Endothelial cell of umbilical vein (primary cell): ENCODE data around the gene PEX7. TPM values are rescaled to one million over a fixed set of nuclear protein-coding genes. Genes with fewer than 3 reads are reported as not detected.
A peak's percentile ranks its signal among the peaks of the same experiment; 100 is the strongest.

Source experiments
- BruUV-seq: library from RNA; stranded (reverse); fragments of 400-500 nt; replicated peaks from 2 replicates; lab custom pipeline; 2021; lab: Mats Ljungman, UMichigan
- CTCF ChIA-PET: fragments of 300-600, 350-600 bp; sonication (Branson Sonifier 250); formaldehyde crosslinking; loops from one replicate; lab custom pipeline; 2021; ENCODE audit warnings: antibody characterized with exemption, inconsistent platforms; lab: Charles Lee
- POLR2A ChIA-PET: fragments of 300-600, 350-600 bp; sonication (Branson Sonifier 250); formaldehyde crosslinking; loops from one replicate; lab custom pipeline; 2021; ENCODE audit warnings: antibody characterized with exemption, inconsistent platforms; lab: Charles Lee
- DNase-seq: peaks from one replicate; pipeline ENCODE4 v3.0.0-alpha.2; 2011; ENCODE audit warnings: low read depth, low spot score
- FAIRE-seq: peaks from 2 replicates; lab custom pipeline; 2011; peaks lifted over from hg19 to GRCh38; lab: Jason Lieb, UNC
- H2AFZ ChIP-seq: 2 replicates; pipeline ENCODE4 v1.6.0; 2012; ENCODE audit warnings: low read depth, low read length, control low read depth, inconsistent platforms
- H3K27ac ChIP-seq: 2 replicates; pipeline ENCODE4 v1.5.1; 2011; ENCODE audit warnings: low read depth, mild to moderate bottlenecking, control low read depth, low read length, moderate library complexity; ENCODE audit not compliant: insufficient read depth
- H3K27me3 ChIP-seq, 2 experiments: 2 replicates each; pipeline versions ENCODE4 v1.6.0 to v1.6.1; 2011; ENCODE audit warnings: low read length in 2 of 2, mixed read lengths in 1 of 2; ENCODE audit not compliant: control insufficient read depth in 2 of 2, insufficient read depth in 2 of 2
- H3K36me3 ChIP-seq, 2 experiments: 2 replicates in 1 of 2; 3 replicates in 1 of 2; pipeline ENCODE4 v1.5.1; 2011; ENCODE audit warnings: low read length in 2 of 2, mild to moderate bottlenecking in 1 of 2, moderate library complexity in 1 of 2; ENCODE audit not compliant: control insufficient read depth in 2 of 2, insufficient read depth in 2 of 2; ENCODE audit errors: extremely low read depth in 1 of 2
- H3K4me1 ChIP-seq: 3 replicates; pipeline ENCODE4 v1.5.1; 2011; ENCODE audit warnings: mild to moderate bottlenecking, low read length; ENCODE audit not compliant: control insufficient read depth, insufficient read depth; ENCODE audit errors: extremely low read depth
- H3K4me2 ChIP-seq: 2 replicates; pipeline ENCODE4 v1.6.1; 2011; ENCODE audit warnings: low read length, control low read depth, mixed read lengths; ENCODE audit not compliant: insufficient read depth
- H3K4me3 ChIP-seq, 3 experiments: fragments of 200-600 bp in 1 of 3; sonication (generic), shearing (Covaris generic) in 1 of 3; replicated peaks in 1 of 3; 2 replicates each; pipeline ENCODE4 v1.5.1; 2011 to 2016; ENCODE audit warnings: control low read depth in 3 of 3, low read length in 3 of 3, mild to moderate bottlenecking in 2 of 3, inconsistent platforms in 1 of 3, low read depth in 1 of 3, moderate library complexity in 1 of 3; ENCODE audit not compliant: insufficient read depth in 1 of 3
- H3K79me2 ChIP-seq: 2 replicates; pipeline ENCODE4 v1.6.0; 2012; ENCODE audit warnings: low read length, inconsistent platforms; ENCODE audit not compliant: control insufficient read depth, insufficient read depth
- H3K9ac ChIP-seq: replicated peaks from 2 replicates; pipeline ENCODE3; 2011; ENCODE audit warnings: low read length, control low read depth; ENCODE audit not compliant: insufficient read depth; ENCODE audit errors: extremely low read depth
- H3K9me1 ChIP-seq: replicated peaks from 3 replicates; pipeline ENCODE4 v1.6.0; 2011; ENCODE audit warnings: mild to moderate bottlenecking, low read length; ENCODE audit not compliant: control insufficient read depth, insufficient read depth; ENCODE audit errors: extremely low read depth
- H3K9me3 ChIP-seq: replicated peaks from 2 replicates; pipeline ENCODE4 v1.5.1; 2012; ENCODE audit warnings: low read length, inconsistent platforms; ENCODE audit not compliant: control insufficient read depth, insufficient read depth
- H4K20me1 ChIP-seq: replicated peaks from 2 replicates; pipeline ENCODE3; 2011; ENCODE audit warnings: mild to moderate bottlenecking, low read length; ENCODE audit not compliant: control insufficient read depth, insufficient read depth; ENCODE audit errors: extremely low read depth
- EZH2 ChIP-seq: IDR thresholded peaks from 2 replicates; pipeline ENCODE4 v1.6.1; 2012; ENCODE audit warnings: borderline replicate concordance, low read depth, mild to moderate bottlenecking, moderate library complexity, low read length, inconsistent platforms; ENCODE audit not compliant: severe bottlenecking
- FOS ChIP-seq: IDR thresholded peaks from 2 replicates; pipeline ENCODE4 v1.6.1; 2011; ENCODE audit warnings: mild to moderate bottlenecking, low read length, moderate library complexity, borderline replicate concordance; ENCODE audit not compliant: insufficient read depth
- GATA2 ChIP-seq: IDR thresholded peaks from 2 replicates; pipeline ENCODE4 v1.7.0; 2011; ENCODE audit warnings: low read depth, mild to moderate bottlenecking, moderate library complexity, mixed read lengths, low read length; ENCODE audit not compliant: insufficient read length, insufficient read depth
- JUN ChIP-seq: IDR thresholded peaks from 2 replicates; pipeline ENCODE4 v1.6.1; 2011; ENCODE audit warnings: borderline replicate concordance, low read depth; ENCODE audit not compliant: insufficient read length, insufficient read depth
- MYC ChIP-seq: IDR thresholded peaks from one replicate; pipeline ENCODE4 v1.6.1; 2011; ENCODE audit warnings: mild to moderate bottlenecking, low read depth, low read length
- POLR2AphosphoS5 ChIP-seq: IDR thresholded peaks from 2 replicates; pipeline ENCODE4 v1.6.1; 2012; ENCODE audit warnings: low read depth, mild to moderate bottlenecking, control low read depth, low read length, moderate library complexity; ENCODE audit not compliant: insufficient read depth
- dilution Hi-C: fragments of 300-500 bp; cut with MboI; formaldehyde crosslinking; loops from one replicate; pipeline ENCODE4 v1.15.0; 2019; ENCODE audit warnings: low sequenced_read_pairs; ENCODE audit not compliant: extremely low pct_ligation_motif_present
- intact Hi-C: fragments of 100-400 bp; cut with micrococcal nuclease; formaldehyde crosslinking; loops from one replicate; pipeline ENCODE4 v1.10.0; 2022
- polyA plus RNA-seq, 4 experiments: library from polyadenylated mRNA; depleted of rRNA in 3 of 4; stranded (reverse) in 3 of 4; unstranded in 1 of 4; fragments of >200 nt; gene quantifications; 2 replicates each; pipeline versions ENCODE4 v1.2.1 to v1.2.3, GENCODE V29; 2011 to 2012; ENCODE audit warnings: missing spikeins in 1 of 4
- total RNA-seq: library from RNA; stranded (reverse); gene quantifications from 2 replicates; pipeline ENCODE4 v1.2.3, GENCODE V29; 2021
- TF ChIP-seq, protein P1 (sequence below): IDR thresholded peaks from 2 replicates; pipeline ENCODE4 v1.6.1; 2011; ENCODE audit not compliant: insufficient read depth, insufficient read length

The PEX7 gene
- total and polyA plus RNA-seq, 2 donors (not counting 3 experiments of a cell fraction or from before 2014, with no cell fraction given) = 3.7 to 5.7 TPM

DNA sequence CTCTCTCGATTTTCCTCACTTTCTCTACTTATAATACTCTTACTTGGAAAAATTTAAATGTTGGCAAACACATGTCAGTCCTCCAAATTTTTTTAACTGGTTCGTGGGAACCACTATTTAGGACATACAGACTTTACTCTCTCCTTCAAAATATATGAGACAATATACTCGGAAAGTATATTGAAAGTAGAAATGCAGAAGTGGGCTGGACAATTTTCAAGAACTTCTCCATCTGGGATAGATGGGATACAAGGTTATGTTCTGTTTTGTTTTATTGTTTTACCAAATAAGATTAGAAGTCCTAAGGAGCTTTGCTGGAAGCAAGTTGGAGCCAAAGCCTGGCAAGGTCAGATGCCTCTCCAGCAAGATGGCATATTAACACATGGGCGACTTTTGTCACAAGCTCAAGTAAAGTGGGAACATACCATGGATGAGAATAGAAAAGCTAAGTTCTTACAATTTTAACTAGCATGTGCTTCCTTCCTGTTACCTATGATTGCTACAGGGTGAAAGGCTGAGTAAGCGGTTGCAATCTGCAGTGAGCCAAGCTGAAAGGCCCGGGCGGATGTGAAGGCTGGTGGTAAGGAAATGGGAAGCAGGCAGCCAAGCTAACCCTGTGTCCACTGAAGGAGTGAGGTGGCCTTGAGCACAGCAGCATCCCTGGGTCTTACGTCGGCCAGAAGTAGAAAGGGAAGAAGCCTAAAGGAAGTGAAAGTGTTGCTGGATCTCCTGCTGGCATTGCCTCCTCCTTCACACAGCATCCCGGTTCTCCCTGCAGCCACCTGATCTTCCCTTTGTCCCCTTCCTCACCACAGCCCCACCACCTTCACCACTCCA is 37.3 kb upstream of the PEX7 start:
- Histone ChIP-seq H3K36me3 (no peaks in the 10 kb centered on the region), H3K9me1 (no peaks in the 10 kb centered on the region), H3K4me1 (peaks cover 45% of the 10 kb centered on the region), H4K20me1 (no peaks in the 10 kb centered on the region), H3K4me3 (no peak overlapping the region), H3K27ac (peak overlapping the region; percentile 53), H3K9me3 (no peaks in the 10 kb centered on the region), H3K9ac (no peak overlapping the region), H3K4me2 (peak overlapping the region; percentile 20), H3K27me3 (no peaks in the 10 kb centered on the region), H3K79me2 (peaks cover 32% of the 10 kb centered on the region), H2AFZ (peak overlapping the region; percentile 60)
- TF ChIP-seq EZH2 = no peak
- peak; percentile 62 for TF ChIP-seq POLR2AphosphoS5
- TF ChIP-seq MYC = no peak
- peak; percentile 9 for TF ChIP-seq FOS
- TF ChIP-seq JUN = no peak
- no peak for TF ChIP-seq GATA2
- TF ChIP-seq, protein P1, sequence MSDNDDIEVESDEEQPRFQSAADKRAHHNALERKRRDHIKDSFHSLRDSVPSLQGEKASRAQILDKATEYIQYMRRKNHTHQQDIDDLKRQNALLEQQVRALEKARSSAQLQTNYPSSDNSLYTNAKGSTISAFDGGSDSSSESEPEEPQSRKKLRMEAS = no peak
- intact Hi-C loops = loop anchor here (5.0 to 10.0 kb wide), 2 partner anchors 48 to 1290 kb away; partner anchors contain the start of gene AHI1
- CTCF ChIA-PET = interaction anchor here (0.6 to 8.7 kb wide), 4 partner anchors 7 to 140 kb away, joined by 3 to 708 read pairs (median 5); partner anchors contain the start of gene MAP3K5
- dilution Hi-C loops = no loop called here
- DNase-seq (peak; percentile 58), FAIRE-seq (peak; percentile 90)
- POLR2A ChIA-PET = no interaction called here
- no TSS peak for BruUV-seq
